Epithelial cell of esophagus (primary cell): ENCODE results near the gene SPDYE6.
"Not testable (repeated sequence)": the region's sequence is repeated elsewhere in the genome, so short reads cannot be mapped to it uniquely, and the experiment has no call there.

Experiments used
- DNase-seq: peaks from one replicate; pipeline ENCODE4 v3.0.0; 2010; ENCODE audit warnings: low read depth
- H3K4me3 ChIP-seq: 2 replicates; pipeline ENCODE4 v1.5.1; 2011; ENCODE audit warnings: mild to moderate bottlenecking, low read length, control low read depth
- CTCF ChIP-seq: IDR thresholded peaks from 2 replicates; pipeline ENCODE4 v1.5.1; 2011; ENCODE audit warnings: low read depth, mild to moderate bottlenecking, low read length, control low read depth, inconsistent platforms; ENCODE audit not compliant: insufficient read depth; ENCODE audit errors: missing control alignments

The SPDYE6 gene

GRCh38 chr7:102356344-102356743 lies at the start of gene SPDYE6:
Gene SPDYE6, minus strand, starts transcription at chr7:102356444. Its CDS starts 421 bp downstream, at chr7:102356023.
- DNase-seq, H3K4me3 ChIP-seq: not testable (repeated sequence)

GRCh38 chr7:102404862-102405188 lies 48.6 kb upstream of the SPDYE6 start:
- not testable (repeated sequence) for DNase-seq

GRCh38 chr7:102404005-102404861 lies 48.0 kb upstream of the SPDYE6 start:
- DNase-seq, result peak; percentile 68
- H3K4me3 ChIP-seq, result no peak overlapping the region
- TF ChIP-seq CTCF, result peak; percentile 76

More at GRCh38 chr7:102404862-102405188, 48.6 kb upstream of the SPDYE6 start:
- not testable (repeated sequence) for H3K4me3 ChIP-seq

- TF ChIP-seq CTCF, result no peak
- no peak for DNase-seq
- H3K4me3 ChIP-seq, result no peak overlapping the region
These were observed 47.3 kb upstream of the SPDYE6 start for GRCh38 chr7:102403563-102403962.

GRCh38 chr7:102400360-102400759 lies 44.1 kb upstream of the SPDYE6 start:
- H3K4me3 ChIP-seq, result no peak overlapping the region
- no peak for DNase-seq
- TF ChIP-seq CTCF, result no peak

- DNase-seq, result no peak
- H3K4me3 ChIP-seq, result no peak overlapping the region
- TF ChIP-seq CTCF, result no peak
These were observed 42.3 kb upstream of the SPDYE6 start for GRCh38 chr7:102398543-102398942.

- H3K4me3 ChIP-seq, result peak overlapping the region; percentile 99
- TF ChIP-seq CTCF, result no peak
- no peak for DNase-seq
These were observed 40.4 kb upstream of the SPDYE6 start for GRCh38 chr7:102396710-102397019.
